HG03045 (cell line): Measurements from ENCODE around the gene PHKA2.
A peak's percentile ranks its signal among the peaks of the same experiment; 100 is the strongest.
"Not testable (repeated sequence)": the region's sequence is repeated elsewhere in the genome, so short reads cannot be mapped to it uniquely, and the experiment has no call there.

Experiments
- ATAC-seq: cut with Tn5 transposase; IDR thresholded peaks from one replicate; pipeline ENCODE4 v1.9.1; 2021; ENCODE audit warnings: mild to moderate bottlenecking, moderate library complexity; ENCODE audit not compliant: unreplicated experiment

PHKA2 gene

GRCh38 chrX:18873189-18873791, 110.6 kb downstream of the PHKA2 start:
- no peak for ATAC-seq

- no peak for ATAC-seq
These were observed 111.3 kb downstream of the PHKA2 start for GRCh38 chrX:18872621-18873020.

- ATAC-seq = no peak
These were observed 111.9 kb downstream of the PHKA2 start for GRCh38 chrX:18871970-18872369.

GRCh38 chrX:18871161-18871890, 112.6 kb downstream of the PHKA2 start:
- no peak for ATAC-seq

GRCh38 chrX:18864390-18864920, 119.5 kb downstream of the PHKA2 start:
- ATAC-seq = no peak

DNA sequence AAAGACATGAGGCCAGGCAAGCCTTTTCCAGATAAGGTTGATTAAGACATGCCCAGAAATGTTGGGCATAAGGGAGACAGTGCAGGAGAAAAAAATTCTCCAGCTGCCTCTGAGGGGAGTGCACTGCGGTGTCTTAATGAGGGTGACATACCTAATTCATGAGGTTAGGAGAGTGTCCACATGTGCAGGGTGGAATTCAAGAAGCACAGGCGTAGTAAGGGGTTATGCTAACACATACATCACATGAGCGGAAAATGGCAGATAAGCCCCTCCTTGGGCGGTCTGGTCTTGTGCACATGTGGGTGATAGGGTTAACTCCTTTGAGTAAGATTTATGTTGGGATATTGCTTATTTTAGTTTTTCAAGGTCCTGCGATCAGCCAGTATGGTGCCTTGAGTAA, 122.4 kb downstream of the PHKA2 start:
- ATAC-seq = no peak

DNA sequence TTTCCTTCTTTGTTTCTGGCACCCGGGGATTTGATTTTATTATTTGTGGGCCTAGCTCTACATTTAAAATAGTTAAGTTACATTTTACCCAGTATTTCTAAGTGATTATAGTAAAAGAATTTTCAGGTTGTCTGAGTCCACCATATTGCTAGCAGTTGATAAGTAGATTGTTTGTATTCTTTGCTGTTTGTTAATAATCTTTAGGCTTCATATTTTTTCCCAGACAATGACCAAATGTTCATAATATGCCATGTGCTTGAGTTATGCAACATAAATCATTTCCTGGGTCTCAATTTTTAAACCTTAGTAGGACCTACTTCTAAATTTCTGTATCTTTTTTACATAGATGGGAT, 127.3 kb downstream of the PHKA2 start:
- no peak for ATAC-seq

GRCh38 chrX:18855919-18856644, 127.8 kb downstream of the PHKA2 start:
- ATAC-seq = peak; percentile 86

DNA sequence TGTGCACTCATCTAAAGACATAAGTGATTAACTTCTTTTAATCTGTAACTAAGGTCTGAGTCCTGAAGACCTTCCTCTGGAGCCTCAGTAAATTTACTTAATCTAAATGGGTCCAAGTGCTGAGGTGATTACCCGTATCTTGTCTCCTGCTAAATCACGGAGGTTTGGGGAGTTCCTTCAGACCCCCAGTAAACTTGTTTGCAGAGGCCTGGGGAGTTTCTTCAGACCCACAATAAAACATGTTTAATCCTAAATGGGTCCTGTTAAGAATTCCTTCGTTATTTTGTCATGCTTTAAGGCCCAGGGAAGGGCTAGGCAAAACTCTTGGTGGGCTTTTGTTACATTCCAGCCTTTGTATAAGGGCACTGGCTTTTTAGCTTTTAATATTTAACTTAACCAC, 136.0 kb downstream of the PHKA2 start:
- not testable (repeated sequence) for ATAC-seq
